Gastrocnemius medialis (tissue), 4 donors: ENCODE results near the gene MYL11. TPM values are rescaled to one million over a fixed set of nuclear protein-coding genes. Genes with fewer than 3 reads are reported as not detected.
A peak's percentile ranks its signal among the peaks of the same experiment; 100 is the strongest.

Experiments
- ATAC-seq, 2 donors: fragments of 150-250 bp; one replicate each; pipeline ENCODE4 v1.9.1; 2016
- DNase-seq, 2 donors: peaks; one replicate each; pipeline ENCODE4 v3.0.0-alpha.2; 2019
- H3K27ac ChIP-seq, 4 donors: fragments of 200-600 bp; sonication (generic); 1 replicate in 1 of 4; 2 replicates in 3 of 4; pipeline ENCODE4 v1.5.1; 2016 to 2018; ENCODE audit warnings: mild to moderate bottlenecking in 2 of 4, moderate library complexity in 1 of 4
- H3K27me3 ChIP-seq, 3 donors: fragments of 200-600 bp; sonication (generic) in 2 of 3; 1 replicate in 1 of 3; 2 replicates in 2 of 3; pipeline versions ENCODE4 v1.5.1 to v1.6.0; 2016 to 2019; ENCODE audit warnings: mild to moderate bottlenecking in 1 of 3, moderate library complexity in 1 of 3
- H3K36me3 ChIP-seq, 2 donors: fragments of 200-600 bp; sonication (generic) in 1 of 2; one replicate each; pipeline ENCODE4 v1.5.1; 2017 to 2018
- H3K4me1 ChIP-seq, 2 donors: fragments of 200-600 bp; sonication (generic) in 1 of 2; one replicate each; pipeline ENCODE4 v1.5.1; 2016 to 2017; ENCODE audit warnings: mild to moderate bottlenecking in 2 of 2
- H3K4me3 ChIP-seq, 4 donors: fragments of 200-600 bp; sonication (generic) in 3 of 4; 1 replicate in 1 of 4; 2 replicates in 3 of 4; pipeline ENCODE4 v1.5.1; 2016 to 2019; ENCODE audit warnings: mild to moderate bottlenecking in 2 of 4
- H3K9me3 ChIP-seq, 3 donors: fragments of 200-600 bp; sonication (generic) in 2 of 3; 1 replicate in 1 of 3; 2 replicates in 2 of 3; pipeline ENCODE4 v1.5.1; 2016 to 2019
- CTCF ChIP-seq, 5 experiments: fragments of 450-650 bp in 3 of 5; fragments of 200-600 bp in 2 of 5; sonication (generic) in 2 of 5; IDR thresholded peaks in 4 of 5; conservative IDR thresholded peaks in 1 of 5; 1 replicate in 4 of 5; 2 replicates in 1 of 5; pipeline ENCODE4 v1.5.1; 2016 to 2019; ENCODE audit warnings: antibody characterized with exemption in 5 of 5, mild to moderate bottlenecking in 3 of 5, moderate library complexity in 3 of 5
- POLR2A ChIP-seq, 2 donors: fragments of 450-650 bp; IDR thresholded peaks; one replicate each; pipeline ENCODE4 v1.6.1; 2017; ENCODE audit warnings: antibody characterized with exemption in 2 of 2, mild to moderate bottlenecking in 2 of 2, moderate library complexity in 2 of 2
- in situ Hi-C, 4 donors: fragments of 200-750 bp; cut with MboI; loops; one replicate each; pipeline versions ENCODE4 v1.15.0 to v1.8.0; 2017; ENCODE audit warnings: low sequenced_read_pairs in 4 of 4
- intact Hi-C: fragments of 100-400 bp; cut with DNase I; formaldehyde crosslinking; loops from one replicate; pipeline ENCODE4 v1.15.1; 2023; ENCODE audit warnings: low total_unique reads
- total RNA-seq, 4 donors: library from RNA; depleted of rRNA; stranded (reverse); fragments of >200 nt; gene quantifications; one replicate each; pipeline versions ENCODE4 v1.1.0 to v1.2.3, GENCODE V29; 2016

Gene MYL11
- total RNA-seq, 4 donors from 2014 or later: 1,053 to 4,879 (median 1,942) TPM

- intact Hi-C loops: loop anchor here (1.0 kb wide), 1 partner anchor 16 kb away; no protein-coding TSS in a partner anchor
- H3K9me3 ChIP-seq: no peaks in the 10 kb centered on the region
- H3K4me3 ChIP-seq: peak overlapping the region in 1 of 4 donors; percentile 1
- peak; percentile 84 to 93 for DNase-seq
- TF ChIP-seq CTCF (IDR thresholded peaks at IDR 0.05 in 4 of 5, conservative IDR thresholded peaks at IDR 0.05 in 1 of 5) (no peak), POLR2A (IDR thresholded peaks at IDR 0.05) (no peak)
- peak; percentile 69 to 79 for ATAC-seq
- H3K36me3 ChIP-seq: peaks cover 0 to 16% of the 10 kb centered on the region in 2 donors
- H3K4me1 ChIP-seq: peaks cover 43 to 45% of the 10 kb centered on the region in 2 donors
- H3K27me3 ChIP-seq: no peaks in the 10 kb centered on the region
- in situ Hi-C loops: loop anchor here in 2 of 4 donors (25.0 kb wide), 2 partner anchors 265 to 290 kb away; partner anchors contain the start of genes ALDOA (in 1 of the 2), PPP4C (in 1 of the 2), TBX6 (in 1 of the 2) and YPEL3 (in 1 of the 2)
- H3K27ac ChIP-seq: peak overlapping the region; percentile 92 to 97 (median 94)
Observed at GRCh38 chr16:30351586-30352419, 22.8 kb upstream of the MYL11 start.

GRCh38 chr16:30352488-30353401 lies 21.9 kb upstream of the MYL11 start:
- intact Hi-C loops: no loop called here
- DNase-seq (no peak), ATAC-seq (no peak)
- Histone ChIP-seq H3K27me3 (no peaks in the 10 kb centered on the region), H3K36me3 (peaks cover 0 to 23% of the 10 kb centered on the region in 2 donors), H3K4me3 (no peak overlapping the region), H3K27ac (peak overlapping the region; percentile 92 to 97 (median 94)), H3K4me1 (peaks cover 43 to 48% of the 10 kb centered on the region in 2 donors), H3K9me3 (no peaks in the 10 kb centered on the region)
- in situ Hi-C loops: loop anchor here in 2 of 4 donors (25.0 kb wide), 2 partner anchors 265 to 290 kb away; partner anchors contain the start of genes ALDOA (in 1 of the 2), PPP4C (in 1 of the 2), TBX6 (in 1 of the 2) and YPEL3 (in 1 of the 2)
- TF ChIP-seq CTCF (IDR thresholded peaks at IDR 0.05 in 4 of 5, conservative IDR thresholded peaks at IDR 0.05 in 1 of 5) (peak in 3 of 5 experiments; percentile 15 to 25 (median 20)), POLR2A (IDR thresholded peaks at IDR 0.05) (no peak)

- Histone ChIP-seq H3K27ac (peak overlapping the region; percentile 92 to 97 (median 94)), H3K4me1 (peaks cover 43 to 48% of the 10 kb centered on the region in 2 donors), H3K27me3 (no peaks in the 10 kb centered on the region), H3K9me3 (no peaks in the 10 kb centered on the region), H3K36me3 (peaks cover 0 to 32% of the 10 kb centered on the region in 2 donors), H3K4me3 (peak overlapping the region in 2 of 4 donors; percentile 97)
- no peak for DNase-seq
- in situ Hi-C loops (loop anchor here in 2 of 4 donors (25.0 kb wide), 2 partner anchors 266 to 291 kb away; partner anchors contain the start of genes ALDOA (in 1 of the 2), PPP4C (in 1 of the 2), TBX6 (in 1 of the 2) and YPEL3 (in 1 of the 2)), intact Hi-C loops (no loop called here)
- TF ChIP-seq CTCF (IDR thresholded peaks at IDR 0.05 in 4 of 5, conservative IDR thresholded peaks at IDR 0.05 in 1 of 5) (no peak), POLR2A (IDR thresholded peaks at IDR 0.05) (no peak)
- no peak for ATAC-seq
Observed at GRCh38 chr16:30353438-30354129, 21.0 kb upstream of the MYL11 start.
